Measurements from ENCODE around the gene TECPR1.

Gene TECPR1

DNA sequence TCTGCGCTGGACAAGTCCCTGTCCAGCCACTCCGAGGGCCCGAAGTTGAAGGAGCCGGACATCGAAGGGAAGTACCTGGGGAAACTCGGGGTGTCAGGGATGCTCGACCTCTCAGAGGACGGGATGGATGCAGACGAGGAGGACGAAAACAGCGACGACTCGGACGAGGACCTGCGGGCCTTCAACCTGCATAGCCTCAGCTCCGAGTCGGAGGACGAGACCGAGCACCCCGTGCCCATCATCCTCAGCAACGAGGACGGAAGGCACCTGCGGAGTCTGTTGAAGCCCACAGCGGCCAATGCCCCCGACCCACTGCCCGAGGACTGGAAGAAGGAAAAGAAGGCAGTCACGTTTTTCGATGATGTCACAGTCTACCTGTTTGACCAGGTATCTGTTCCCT is 57.8 kb downstream of the TECPR1 start:
- no peak for DNase-seq (ENCODE audit: low read depth in 1 of 2, low spot score in 1 of 2)
- Histone ChIP-seq H3K27ac (replicated peaks) (no peak overlapping the region), H3K4me3 (replicated peaks; ENCODE audit: insufficient read depth, low read length) (no peak overlapping the region), H3K27me3 (ENCODE audit: insufficient read depth, poor library complexity, severe bottlenecking) (no peaks in the 10 kb centered on the region)
- TF ChIP-seq GABPA (IDR thresholded peaks at IDR 0.05; ENCODE audit: low read depth) (no peak), REST (IDR thresholded peaks at IDR 0.05; ENCODE audit: insufficient replicate concordance, low read depth) (no peak), POLR2AphosphoS5 (IDR thresholded peaks at IDR 0.05; ENCODE audit: low read depth) (no peak), SPI1 (IDR thresholded peaks at IDR 0.05; ENCODE audit: borderline replicate concordance, low read depth) (no peak)
- TF ChIP-seq, protein P1, sequence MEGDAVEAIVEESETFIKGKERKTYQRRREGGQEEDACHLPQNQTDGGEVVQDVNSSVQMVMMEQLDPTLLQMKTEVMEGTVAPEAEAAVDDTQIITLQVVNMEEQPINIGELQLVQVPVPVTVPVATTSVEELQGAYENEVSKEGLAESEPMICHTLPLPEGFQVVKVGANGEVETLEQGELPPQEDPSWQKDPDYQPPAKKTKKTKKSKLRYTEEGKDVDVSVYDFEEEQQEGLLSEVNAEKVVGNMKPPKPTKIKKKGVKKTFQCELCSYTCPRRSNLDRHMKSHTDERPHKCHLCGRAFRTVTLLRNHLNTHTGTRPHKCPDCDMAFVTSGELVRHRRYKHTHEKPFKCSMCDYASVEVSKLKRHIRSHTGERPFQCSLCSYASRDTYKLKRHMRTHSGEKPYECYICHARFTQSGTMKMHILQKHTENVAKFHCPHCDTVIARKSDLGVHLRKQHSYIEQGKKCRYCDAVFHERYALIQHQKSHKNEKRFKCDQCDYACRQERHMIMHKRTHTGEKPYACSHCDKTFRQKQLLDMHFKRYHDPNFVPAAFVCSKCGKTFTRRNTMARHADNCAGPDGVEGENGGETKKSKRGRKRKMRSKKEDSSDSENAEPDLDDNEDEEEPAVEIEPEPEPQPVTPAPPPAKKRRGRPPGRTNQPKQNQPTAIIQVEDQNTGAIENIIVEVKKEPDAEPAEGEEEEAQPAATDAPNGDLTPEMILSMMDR (IDR thresholded peaks at IDR 0.05; ENCODE audit: insufficient read depth, low read length), result no peak

DNA sequence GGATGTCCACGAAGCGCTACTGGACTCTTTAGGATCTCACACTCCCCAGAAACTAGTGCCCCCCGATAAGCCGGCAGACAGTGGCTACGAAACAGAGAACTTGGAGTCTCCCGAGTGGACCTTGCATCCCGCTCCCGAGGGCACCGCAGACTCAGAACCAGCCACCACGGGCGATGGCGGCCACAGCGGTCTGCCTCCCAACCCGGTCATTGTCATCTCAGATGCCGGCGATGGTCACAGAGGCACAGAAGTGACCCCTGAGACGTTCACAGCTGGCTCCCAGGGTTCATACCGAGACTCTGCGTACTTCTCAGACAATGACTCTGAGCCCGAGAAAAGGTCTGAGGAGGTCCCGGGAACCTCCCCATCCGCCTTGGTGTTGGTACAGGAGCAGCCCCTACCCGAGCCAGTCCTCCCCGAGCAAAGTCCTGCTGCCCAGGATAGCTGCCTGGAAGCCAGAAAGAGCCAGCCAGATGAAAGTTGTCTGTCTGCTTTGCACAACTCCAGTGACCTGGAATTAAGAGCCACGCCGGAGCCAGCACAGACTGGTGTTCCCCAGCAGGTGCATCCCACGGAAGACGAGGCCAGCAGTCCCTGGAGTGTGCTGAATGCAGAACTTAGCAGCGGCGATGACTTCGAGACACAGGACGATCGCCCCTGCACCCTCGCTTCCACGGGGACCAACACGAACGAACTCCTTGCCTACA is 58.4 kb downstream of the TECPR1 start:
- H3K27ac ChIP-seq (replicated peaks), result no peak overlapping the region
- TF ChIP-seq SPI1 (IDR thresholded peaks at IDR 0.05; ENCODE audit: borderline replicate concordance, low read depth) (no peak), POLR2AphosphoS5 (IDR thresholded peaks at IDR 0.05; ENCODE audit: low read depth) (no peak), REST (IDR thresholded peaks at IDR 0.05; ENCODE audit: insufficient replicate concordance, low read depth) (no peak), GABPA (IDR thresholded peaks at IDR 0.05; ENCODE audit: low read depth) (no peak)
- TF ChIP-seq, protein P1 (IDR thresholded peaks at IDR 0.05; ENCODE audit: insufficient read depth, low read length), result no peak

GRCh38 chr7:98192781-98193457 is 59.1 kb downstream of the TECPR1 start:
- DNase-seq (ENCODE audit: low read depth in 1 of 2, low spot score in 1 of 2), result no peak
- TF ChIP-seq SPI1 (IDR thresholded peaks at IDR 0.05; ENCODE audit: borderline replicate concordance, low read depth), result no peak
- TF ChIP-seq, protein P1 (IDR thresholded peaks at IDR 0.05; ENCODE audit: insufficient read depth, low read length), result no peak
- no peak for TF ChIP-seq GABPA (IDR thresholded peaks at IDR 0.05; ENCODE audit: low read depth)
- TF ChIP-seq REST (IDR thresholded peaks at IDR 0.05; ENCODE audit: insufficient replicate concordance, low read depth), result no peak
- no peak for TF ChIP-seq POLR2AphosphoS5 (IDR thresholded peaks at IDR 0.05; ENCODE audit: low read depth)
- Histone ChIP-seq H3K4me3 (replicated peaks; ENCODE audit: insufficient read depth, low read length) (no peak overlapping the region), H3K27me3 (ENCODE audit: insufficient read depth, poor library complexity, severe bottlenecking) (no peaks in the 10 kb centered on the region), H3K27ac (replicated peaks) (no peak overlapping the region)

More for the DNA sequence above, 58.4 kb downstream of the TECPR1 start:
- no peak for DNase-seq (ENCODE audit: low read depth in 1 of 2, low spot score in 1 of 2)
- Histone ChIP-seq H3K4me3 (replicated peaks; ENCODE audit: insufficient read depth, low read length) (no peak overlapping the region), H3K27me3 (ENCODE audit: insufficient read depth, poor library complexity, severe bottlenecking) (no peaks in the 10 kb centered on the region)
